Epithelial cell of prostate (primary cell): ENCODE data around the gene PEAK1.
"Not testable (repeated sequence)": the region's sequence is repeated elsewhere in the genome, so short reads cannot be mapped to it uniquely, and the experiment has no call there.

Experiments
- DNase-seq: peaks from one replicate; pipeline ENCODE4 v3.0.0-alpha.2; 2011; ENCODE audit warnings: low read depth, low spot score
- H3K27ac ChIP-seq: fragments of 450-650 bp; 2 replicates; pipeline ENCODE4 v1.5.1; 2017; ENCODE audit warnings: mild to moderate bottlenecking

The PEAK1 gene

DNA sequence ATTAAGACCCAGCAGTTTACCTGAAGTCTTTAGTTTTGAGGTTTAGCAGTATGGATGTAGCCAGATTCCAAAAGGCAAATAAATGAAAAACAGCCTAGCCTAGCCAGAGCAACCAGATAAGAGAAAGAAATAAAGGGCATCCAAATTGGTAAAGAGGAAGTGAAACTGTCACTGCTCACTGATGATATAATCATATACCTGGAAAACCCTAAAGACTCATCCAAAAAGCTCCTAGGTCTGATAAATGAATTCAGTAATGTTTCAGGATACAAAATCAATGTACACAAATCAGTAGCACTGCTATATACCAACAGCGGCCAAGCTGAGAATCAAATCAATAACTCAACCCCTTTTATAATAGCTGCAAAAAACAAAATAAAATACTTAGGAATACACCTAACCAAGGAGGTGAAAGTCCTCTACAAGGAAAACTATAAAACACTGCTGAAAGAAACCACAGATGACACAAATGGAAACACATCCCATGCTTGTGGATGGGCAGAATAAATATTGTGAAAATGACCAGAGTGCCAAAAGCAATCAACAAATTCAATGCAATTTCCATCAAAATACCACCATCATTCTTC is 13.6 kb downstream of the PEAK1 start:
- not testable (repeated sequence) for DNase-seq, H3K27ac ChIP-seq

GRCh38 chr15:77402740-77403379 is 17.0 kb downstream of the PEAK1 start:
- no peak overlapping the region for H3K27ac ChIP-seq
- no peak for DNase-seq

DNA sequence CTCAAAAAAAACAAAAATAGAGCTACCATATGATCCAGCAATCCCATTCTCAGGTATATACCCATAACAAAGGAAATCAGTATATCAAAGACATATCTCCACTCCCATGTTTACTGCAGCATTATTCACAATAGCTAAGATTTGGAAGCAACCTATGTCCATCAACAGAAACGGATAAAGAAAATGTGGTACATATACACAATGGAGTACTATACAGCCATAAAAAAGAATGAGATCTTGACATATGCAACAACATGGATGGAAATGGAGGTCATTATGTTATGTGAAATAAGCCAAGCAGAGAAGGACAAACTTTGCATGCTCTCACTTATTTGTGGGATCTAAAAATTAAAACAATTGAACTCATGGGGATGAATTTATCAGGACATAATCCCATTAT is 19.6 kb downstream of the PEAK1 start:
- no peak for DNase-seq
- no peak overlapping the region for H3K27ac ChIP-seq

- DNase-seq, result no peak
- H3K27ac ChIP-seq, result no peak overlapping the region
Measured at GRCh38 chr15:77398927-77399326, 21.0 kb downstream of the PEAK1 start.

GRCh38 chr15:77396692-77397091 is 23.2 kb downstream of the PEAK1 start:
- no peak overlapping the region for H3K27ac ChIP-seq
- no peak for DNase-seq

DNA sequence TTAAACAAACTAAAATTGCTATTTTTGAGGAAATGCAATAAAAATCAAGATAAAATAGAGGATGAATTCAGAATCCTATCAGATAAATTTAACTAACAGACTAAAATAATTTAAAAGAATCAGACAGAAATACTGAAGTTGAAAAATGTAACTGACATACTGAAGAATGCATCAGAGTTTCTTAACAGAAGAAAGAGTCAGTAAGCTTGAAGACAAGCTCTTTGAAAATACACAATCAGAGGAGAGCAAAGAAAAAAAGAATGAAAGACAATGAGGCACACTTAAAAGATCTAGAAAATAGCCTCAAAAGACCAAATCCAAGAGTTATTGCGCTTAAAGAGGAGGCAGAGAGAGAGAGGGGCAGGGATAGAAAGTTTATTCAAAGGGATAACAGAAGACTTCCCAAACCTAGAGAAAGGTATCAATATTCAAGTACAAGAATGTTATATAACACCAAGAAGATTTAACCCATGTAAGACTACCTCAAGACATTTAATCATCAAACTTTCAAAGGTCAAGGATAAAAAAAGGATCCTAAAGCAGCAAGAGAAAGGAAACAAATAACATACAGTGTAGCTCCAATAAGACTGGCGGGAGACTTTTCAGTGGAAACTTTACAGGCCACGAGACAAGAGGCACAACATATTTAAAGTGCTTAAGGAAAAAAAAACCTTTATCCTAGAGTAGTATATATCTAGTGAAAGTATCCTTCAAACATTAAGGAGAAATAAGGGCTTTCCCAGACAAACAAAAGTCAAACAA is 24.7 kb downstream of the PEAK1 start:
- no peak for DNase-seq
- no peak overlapping the region for H3K27ac ChIP-seq

DNA sequence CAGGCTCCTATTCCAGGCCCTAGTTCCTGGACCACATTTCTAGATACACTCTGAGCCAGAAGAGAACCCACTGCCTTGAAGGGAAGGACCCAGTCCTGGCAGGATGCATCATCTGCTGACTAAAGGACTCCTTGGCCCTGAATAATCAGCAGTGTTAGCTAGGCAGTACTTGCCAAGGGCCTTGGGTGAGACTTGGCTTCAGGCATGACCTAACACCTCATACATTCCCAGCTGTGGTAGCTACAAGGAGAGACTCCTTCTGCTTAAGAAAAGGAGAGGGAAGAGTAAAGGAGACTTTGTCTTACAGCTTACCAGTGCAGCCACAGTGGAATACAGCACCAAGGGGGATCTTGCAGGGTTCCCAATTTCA is 26.4 kb downstream of the PEAK1 start:
- H3K27ac ChIP-seq, result no peak overlapping the region
- DNase-seq, result no peak

DNA sequence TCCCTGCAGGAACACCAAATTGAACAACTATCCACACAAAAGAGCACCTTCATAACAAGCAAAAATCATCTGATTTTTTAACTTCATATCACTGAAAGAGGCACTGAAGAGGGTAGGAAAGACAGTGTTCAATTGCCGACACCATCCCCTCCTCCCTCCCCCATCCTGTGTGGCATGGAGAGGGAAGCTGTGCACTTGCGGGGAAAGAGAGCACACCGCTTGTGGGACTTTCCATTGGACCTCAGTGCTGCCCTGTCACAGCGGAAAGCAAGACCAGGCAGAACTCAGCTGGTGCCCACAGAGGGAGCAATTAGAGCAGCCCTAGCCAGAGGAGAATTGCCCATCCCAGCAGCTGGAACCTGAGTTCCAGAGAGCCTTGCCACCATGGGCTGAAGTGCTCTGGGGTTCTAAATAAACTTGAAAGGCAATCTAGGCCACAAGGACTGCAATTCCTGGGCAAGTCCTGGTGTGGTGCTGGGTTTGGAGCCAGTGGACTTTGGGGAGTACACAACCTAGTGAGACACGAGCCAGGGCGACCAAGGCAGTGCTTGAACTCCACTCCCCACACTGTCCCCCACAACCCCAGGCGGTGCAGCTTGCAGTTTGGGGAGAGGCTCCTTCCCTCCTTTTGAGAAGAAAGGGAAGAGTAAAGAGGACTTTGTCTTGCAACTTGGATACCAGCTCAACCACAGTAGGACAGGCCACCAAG is 27.0 kb downstream of the PEAK1 start:
- H3K27ac ChIP-seq, result no peak overlapping the region
- DNase-seq, result no peak

DNA sequence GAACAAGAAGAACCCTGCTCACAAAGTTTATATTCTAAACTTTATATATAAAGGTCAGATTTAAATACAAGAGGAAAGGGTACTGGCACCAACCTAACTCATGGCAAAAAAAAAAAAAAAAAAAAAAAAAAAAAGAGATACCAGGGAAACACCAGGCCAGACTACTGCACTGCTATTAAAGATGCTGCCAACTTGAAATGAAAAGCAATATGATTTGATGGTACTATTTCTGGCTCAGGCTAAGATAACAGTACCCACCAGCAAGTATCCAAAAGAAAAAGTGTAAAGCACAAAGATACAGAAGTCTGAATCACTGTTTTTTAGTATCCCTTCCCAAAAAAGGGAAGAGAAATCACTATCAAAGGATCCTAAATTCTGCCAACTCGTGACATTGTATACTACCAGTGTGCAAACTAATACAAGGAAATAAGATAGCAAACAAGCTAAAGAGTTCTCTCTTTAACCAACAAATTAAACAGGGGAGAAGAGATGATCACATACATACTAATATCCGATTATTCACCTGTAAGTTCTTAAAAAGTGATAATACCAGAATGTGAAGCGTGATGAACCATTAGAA is 28.4 kb downstream of the PEAK1 start:
- DNase-seq, result no peak
- H3K27ac ChIP-seq, result no peak overlapping the region

DNA sequence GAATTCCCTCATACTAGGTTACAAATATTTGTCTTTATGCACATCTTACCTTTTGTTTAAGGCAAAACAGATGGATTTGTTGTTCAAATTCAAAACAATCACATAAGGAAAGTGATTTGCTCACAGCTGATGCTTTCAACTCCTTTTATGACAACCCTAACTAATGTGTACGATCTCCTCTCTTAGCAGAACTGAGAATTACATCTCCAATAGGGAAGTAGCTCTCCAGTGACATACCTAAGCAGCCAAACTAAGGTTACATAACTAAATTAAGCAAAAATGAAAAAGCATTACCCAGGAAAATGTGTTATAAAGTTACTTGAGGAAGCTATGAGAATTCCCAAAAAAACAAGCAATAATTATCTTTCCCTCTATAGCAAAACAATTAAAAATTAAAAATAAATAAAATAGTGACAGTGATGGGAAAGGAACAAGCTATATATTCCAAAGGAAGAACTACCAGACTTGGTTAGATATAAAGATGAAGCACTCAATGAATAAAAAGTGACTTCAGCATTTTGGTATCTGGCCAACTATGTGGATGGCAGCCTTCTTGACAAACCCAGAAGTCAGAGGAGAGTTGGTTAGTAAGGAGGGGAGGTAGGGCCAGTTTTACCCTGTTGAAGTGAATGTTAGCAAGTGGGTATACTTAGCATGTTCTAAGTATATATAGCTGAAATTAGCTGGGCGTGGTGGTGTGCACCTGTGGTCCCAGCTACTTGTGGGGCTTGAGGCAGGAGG is 32.4 kb downstream of the PEAK1 start:
- no peak for DNase-seq
- H3K27ac ChIP-seq, result no peak overlapping the region

DNA sequence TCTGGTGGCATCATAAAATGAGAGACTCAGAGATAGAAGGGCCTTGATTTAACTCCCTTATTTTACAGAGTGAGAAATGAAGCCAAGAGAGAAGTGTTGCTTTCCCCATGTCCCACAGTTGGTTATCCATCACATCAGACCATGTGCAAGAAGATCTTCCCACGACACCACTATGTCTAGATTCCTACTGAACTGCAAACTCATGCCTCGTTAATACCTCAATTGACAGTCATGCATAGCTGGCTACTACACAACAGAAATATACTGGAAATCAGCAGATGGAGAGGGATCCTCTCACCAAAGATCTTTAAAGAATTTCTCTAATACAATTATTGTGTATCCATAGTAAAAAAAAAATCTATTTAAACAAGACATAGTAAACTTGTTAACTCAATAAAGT is 33.3 kb downstream of the PEAK1 start:
- no peak overlapping the region for H3K27ac ChIP-seq
- no peak for DNase-seq

- DNase-seq, result no peak
- no peak overlapping the region for H3K27ac ChIP-seq
Measured at GRCh38 chr15:77384589-77385359, 35.1 kb downstream of the PEAK1 start.

GRCh38 chr15:77384086-77384485 is 35.8 kb downstream of the PEAK1 start:
- H3K27ac ChIP-seq, result no peak overlapping the region
- no peak for DNase-seq

DNA sequence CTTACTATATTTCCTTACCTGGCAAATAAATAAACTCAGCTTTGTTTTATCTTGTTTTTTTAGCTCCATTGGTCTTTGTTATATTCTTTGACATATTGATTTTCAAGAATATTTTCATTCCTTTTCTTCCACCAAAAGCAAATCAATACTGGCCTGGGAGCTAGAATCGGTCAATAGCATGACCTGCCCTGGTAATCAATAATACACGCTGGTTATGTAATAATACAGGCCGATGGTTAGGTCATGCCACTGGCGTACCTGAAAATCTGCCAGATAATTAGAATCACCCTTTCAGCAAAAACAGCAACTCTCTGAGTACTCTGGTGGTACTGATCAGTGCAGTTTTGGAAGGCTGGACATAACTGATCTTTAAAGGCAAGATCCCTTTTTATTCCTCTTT is 39.9 kb downstream of the PEAK1 start:
- no peak for DNase-seq
- H3K27ac ChIP-seq, result no peak overlapping the region

DNA sequence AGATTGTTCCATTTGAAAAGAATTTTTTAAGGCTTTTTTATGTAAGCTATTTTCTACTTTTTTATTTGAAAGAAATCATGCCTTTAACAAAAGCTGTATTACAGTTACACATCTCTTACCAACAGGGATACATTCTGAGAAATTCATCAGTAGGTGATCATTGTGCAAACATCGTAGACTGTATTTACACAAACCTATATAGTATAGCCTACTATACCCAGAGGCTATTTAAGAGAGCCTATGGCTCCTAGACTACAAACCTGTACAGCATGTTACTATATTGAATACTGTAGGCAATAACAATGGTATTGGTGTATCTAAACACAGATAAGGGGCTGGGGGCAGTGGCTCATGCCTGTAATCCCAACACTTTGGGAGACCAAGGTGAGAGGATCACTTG is 43.1 kb downstream of the PEAK1 start:
- H3K27ac ChIP-seq, result no peak overlapping the region
- DNase-seq, result no peak

- H3K27ac ChIP-seq, result no peak overlapping the region
- no peak for DNase-seq
Measured at GRCh38 chr15:77375133-77375532, 44.8 kb downstream of the PEAK1 start.

DNA sequence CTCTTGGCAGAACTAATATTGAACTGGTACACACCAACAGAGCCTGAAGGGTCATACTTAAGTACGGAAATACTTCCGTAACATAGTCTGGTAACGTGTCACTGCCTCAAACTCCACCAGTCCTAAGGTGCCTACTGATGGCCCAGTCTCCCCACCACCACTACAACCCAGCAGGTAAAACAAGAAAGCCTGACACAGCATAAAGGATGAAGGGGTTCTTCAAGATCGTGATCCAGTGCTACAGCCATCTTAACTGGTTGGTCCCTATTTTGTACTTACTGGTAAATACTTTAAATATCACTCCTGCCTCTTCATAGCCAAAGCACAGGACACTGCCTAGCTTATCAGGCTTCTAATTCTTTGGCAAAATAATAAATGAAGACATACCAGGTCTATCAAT is 46.5 kb downstream of the PEAK1 start:
- DNase-seq, result no peak
- H3K27ac ChIP-seq, result no peak overlapping the region

DNA sequence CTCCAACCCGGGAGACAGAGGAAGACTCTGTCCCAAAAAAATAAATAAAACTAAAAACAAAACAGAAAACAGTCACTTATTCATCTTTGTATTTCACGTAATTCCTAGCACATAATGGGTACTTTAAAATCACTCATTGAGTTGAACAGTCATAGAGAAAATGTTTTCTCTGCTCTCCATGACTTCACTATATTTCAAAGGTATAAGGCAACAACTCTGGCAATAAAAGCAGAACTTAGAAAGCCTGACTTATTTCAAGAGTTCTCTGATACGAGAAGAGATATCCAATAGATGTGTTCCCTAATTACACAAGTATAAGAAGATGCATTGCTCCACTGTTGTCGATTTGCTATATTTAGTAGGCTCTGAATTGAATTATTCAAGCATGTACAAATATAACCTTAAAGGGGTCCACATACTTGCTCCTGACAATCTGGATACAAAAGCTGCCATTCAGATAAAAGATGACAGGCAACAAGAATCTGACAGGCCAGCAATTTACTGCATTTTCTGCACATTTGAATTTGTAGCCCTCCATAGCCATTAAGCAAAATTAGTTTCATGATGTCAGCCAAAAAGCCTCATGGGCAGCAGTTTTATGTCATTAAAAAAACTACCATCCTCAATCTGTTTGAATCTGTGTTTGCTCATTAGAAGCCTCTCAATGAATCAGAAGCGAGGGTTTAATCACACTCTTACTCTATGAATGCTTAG is 47.9 kb downstream of the PEAK1 start:
- H3K27ac ChIP-seq, result no peak overlapping the region
- no peak for DNase-seq

DNA sequence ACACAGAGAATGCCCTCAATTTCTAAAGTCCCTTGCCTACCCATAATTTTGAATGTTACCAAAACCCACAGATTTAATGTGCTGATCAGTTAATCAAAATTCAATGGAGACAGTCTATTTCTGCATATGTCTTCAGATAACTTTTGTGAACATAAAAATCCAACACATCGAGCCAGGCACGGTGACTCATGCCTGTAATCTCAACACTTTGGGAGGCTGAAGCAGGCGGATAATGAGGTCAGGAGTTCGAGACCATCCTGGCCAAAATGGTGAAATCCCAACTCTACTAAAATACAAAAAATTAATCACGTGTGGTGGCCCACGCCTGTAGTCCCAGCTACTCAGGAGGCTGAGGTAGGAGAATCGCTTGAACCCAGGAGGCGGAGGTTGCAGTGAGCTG is 49.3 kb downstream of the PEAK1 start:
- no peak overlapping the region for H3K27ac ChIP-seq
- DNase-seq, result no peak
